SK-N-SH (cell line): ENCODE measurements around the gene CLPSL2. TPM values are rescaled to one million over a fixed set of nuclear protein-coding genes. Genes with fewer than 3 reads are reported as not detected.
A peak's percentile ranks its signal among the peaks of the same experiment; 100 is the strongest.

Experiments used
- CTCF ChIA-PET: fragments of 300-600, 350-600 bp; formaldehyde crosslinking; extraction: SDS; loops from one replicate; lab custom pipeline; 2021; lab: Yijun Ruan, JAX
- POLR2A ChIA-PET: fragments of 350-600 bp; sonication (Branson Sonifier 250); formaldehyde crosslinking; extraction: SDS; loops from one replicate; lab custom pipeline; 2020; ENCODE audit warnings: antibody characterized with exemption, inconsistent platforms; lab: Yijun Ruan, JAX
- DNase-seq: peaks from one replicate; pipeline ENCODE4 v3.0.0; 2012
- H2AFZ ChIP-seq: fragments of 200-600 bp; sonication (generic); 2 replicates; pipeline ENCODE4 v1.8.1; 2016; ENCODE audit warnings: antibody characterized with exemption, mild to moderate bottlenecking, low read depth
- H3F3A ChIP-seq: fragments of 200-600 bp; sonication (generic); replicated peaks from 2 replicates; pipeline ENCODE3; 2016; ENCODE audit warnings: antibody characterized with exemption, mild to moderate bottlenecking; ENCODE audit not compliant: insufficient read depth
- H3K27ac ChIP-seq, 2 experiments: fragments of 200-500 bp in 1 of 2; fragments of 200-600 bp in 1 of 2; sonication (Bioruptor generic) in 1 of 2; sonication (generic), shearing (Covaris generic) in 1 of 2; 2 replicates each; pipeline versions ENCODE4 v1.5.1 to v1.6.1; 2014 to 2016; ENCODE audit warnings: low read depth in 2 of 2, inconsistent platforms in 1 of 2, low read length in 1 of 2, mild to moderate bottlenecking in 1 of 2, mixed read lengths in 1 of 2
- H3K27me3 ChIP-seq: fragments of 200-600 bp; sonication (generic), shearing (Covaris generic); 2 replicates; pipeline ENCODE4 v1.6.1; 2016; ENCODE audit warnings: mixed run types; ENCODE audit not compliant: insufficient read depth
- H3K36me3 ChIP-seq, 2 experiments: fragments of 200-500 bp in 1 of 2; fragments of 200-600 bp in 1 of 2; sonication (Bioruptor generic) in 1 of 2; sonication (generic) in 1 of 2; replicated peaks in 1 of 2; 2 replicates each; pipeline versions ENCODE3 to v1.5.1; 2014 to 2016; ENCODE audit warnings: low read length in 1 of 2, mild to moderate bottlenecking in 1 of 2; ENCODE audit not compliant: insufficient read depth in 2 of 2, control insufficient read depth in 1 of 2
- H3K4me1 ChIP-seq, 2 experiments: fragments of 200-500 bp in 1 of 2; fragments of 200-600 bp in 1 of 2; sonication (Bioruptor generic) in 1 of 2; sonication (generic), shearing (Covaris generic) in 1 of 2; 2 replicates each; pipeline versions ENCODE4 v1.5.1 to v1.6.1; 2014 to 2016; ENCODE audit warnings: low read depth in 1 of 2, low read length in 1 of 2, mixed run types in 1 of 2; ENCODE audit not compliant: insufficient read depth in 2 of 2, control insufficient read depth in 1 of 2
- H3K4me2 ChIP-seq: fragments of 200-600 bp; sonication (generic), shearing (Covaris generic); 2 replicates; pipeline ENCODE4 v1.6.1; 2017; ENCODE audit warnings: mixed run types
- H3K4me3 ChIP-seq, 2 experiments: fragments of 200-500 bp in 1 of 2; fragments of 200-600 bp in 1 of 2; sonication (Bioruptor generic) in 1 of 2; sonication (generic), shearing (Covaris generic) in 1 of 2; 2 replicates each; pipeline versions ENCODE4 v1.5.1 to v1.8.1; 2014 to 2016; ENCODE audit warnings: low read depth in 2 of 2, inconsistent platforms in 1 of 2, low read length in 1 of 2, mild to moderate bottlenecking in 1 of 2, mixed read lengths in 1 of 2, moderate library complexity in 1 of 2
- H3K79me2 ChIP-seq: fragments of 200-600 bp; sonication (generic); 2 replicates; pipeline ENCODE4 v1.8.1; 2017; ENCODE audit warnings: mild to moderate bottlenecking; ENCODE audit not compliant: insufficient read depth
- H3K9ac ChIP-seq: fragments of 200-600 bp; sonication (generic); 2 replicates; pipeline ENCODE4 v1.6.1; 2017; ENCODE audit warnings: mixed run types
- H3K9me2 ChIP-seq: fragments of 200-600 bp; sonication (generic); 2 replicates; pipeline ENCODE4 v1.6.1; 2017; ENCODE audit warnings: mixed run types
- H3K9me3 ChIP-seq: fragments of 200-600 bp; sonication (generic); 2 replicates; pipeline ENCODE4 v1.6.1; 2017; ENCODE audit warnings: mixed run types, mild to moderate bottlenecking, moderate library complexity
- H4K20me1 ChIP-seq: fragments of 200-600 bp; sonication (generic); 2 replicates; pipeline ENCODE4 v1.6.1; 2017; ENCODE audit warnings: mild to moderate bottlenecking, mixed run types; ENCODE audit not compliant: insufficient read depth
- CHD2 ChIP-seq: fragments of 150-350 bp; IDR thresholded peaks from 2 replicates; pipeline ENCODE4 v1.6.1; 2018; ENCODE audit warnings: low read length; ENCODE audit not compliant: partially characterized antibody
- EZH2phosphoT487 ChIP-seq: fragments of 200-600 bp; sonication (generic); IDR thresholded peaks from 2 replicates; pipeline ENCODE4 v1.6.1; 2017; ENCODE audit warnings: low read depth, mixed run types, mild to moderate bottlenecking, antibody characterized with exemption, moderate library complexity, borderline replicate concordance
- FOSL2 ChIP-seq: IDR thresholded peaks from 2 replicates; pipeline ENCODE4 v1.4.0; 2012; ENCODE audit warnings: low read depth, mild to moderate bottlenecking, moderate library complexity, borderline replicate concordance
- FOXJ3 ChIP-seq: sonication (generic); formaldehyde crosslinking; IDR thresholded peaks from 2 replicates; pipeline ENCODE4 v1.5.1; 2020; ENCODE audit warnings: mild to moderate bottlenecking, missing genetic modification reagents
- GABPA ChIP-seq: IDR thresholded peaks from 2 replicates; pipeline ENCODE4 v1.4.0; 2012; ENCODE audit warnings: low read depth, mild to moderate bottlenecking
- JUND ChIP-seq: IDR thresholded peaks from 2 replicates; pipeline ENCODE4 v1.4.0; 2012
- NFIC ChIP-seq: IDR thresholded peaks from 2 replicates; pipeline ENCODE4 v1.4.0; 2012; ENCODE audit warnings: borderline replicate concordance
- PBX3 ChIP-seq: IDR thresholded peaks from 2 replicates; pipeline ENCODE4; 2012
- POLR2AphosphoS5 ChIP-seq: IDR thresholded peaks from 2 replicates; pipeline ENCODE4 v1.6.1; 2012; ENCODE audit warnings: low read depth, low read length
- RAD21 ChIP-seq: IDR thresholded peaks from 2 replicates; pipeline ENCODE4 v1.6.1; 2012; ENCODE audit warnings: mild to moderate bottlenecking, low read length
- REST ChIP-seq: IDR thresholded peaks from 2 replicates; pipeline ENCODE4 v1.6.1; 2012; ENCODE audit warnings: mild to moderate bottlenecking, low read depth, low read length, moderate library complexity
- SMC3 ChIP-seq: IDR thresholded peaks from 2 replicates; pipeline ENCODE4 v1.6.1; 2012; ENCODE audit warnings: low read depth, low read length, improper control_type of control experiment
- TAF1 ChIP-seq: IDR thresholded peaks from 2 replicates; pipeline ENCODE4 v1.6.1; 2012; ENCODE audit warnings: low read depth, mild to moderate bottlenecking, low read length, moderate library complexity, borderline replicate concordance
- TCF12 ChIP-seq: IDR thresholded peaks from 2 replicates; pipeline ENCODE4 v1.4.0; 2012
- TEAD4 ChIP-seq: IDR thresholded peaks from 2 replicates; pipeline ENCODE4 v1.4.0; 2012; ENCODE audit warnings: mild to moderate bottlenecking, borderline replicate concordance; ENCODE audit not compliant: insufficient read depth
- USF1 ChIP-seq: IDR thresholded peaks from 2 replicates; pipeline ENCODE4 v1.4.0; 2012; ENCODE audit warnings: low read depth, borderline replicate concordance
- USF2 ChIP-seq: fragments of 150-350 bp; IDR thresholded peaks from 2 replicates; pipeline ENCODE4 v1.6.1; 2017; ENCODE audit warnings: antibody characterized with exemption, low read length, low read depth, borderline replicate concordance
- WGBS: methylation state at CpG from one replicate; pipeline ENCODE4 v1.1.6; 2017; ENCODE audit warnings: low lambda C conversion rate; 5-methylcytosine and 5-hydroxymethylcytosine counted together
- polyA plus RNA-seq, 3 experiments: library from polyadenylated mRNA; depleted of rRNA; stranded (reverse); fragments of >200 nt; gene quantifications; 2 replicates each; pipeline ENCODE4 v1.2.3, GENCODE V29; 2012

CLPSL2 gene
- polyA plus RNA-seq, 1 of the 3 experiments (the other 2 are of a cell fraction): not detected

- Histone ChIP-seq H3K27me3 (no peaks in the 10 kb centered on the region), H2AFZ (no peak overlapping the region), H3K9me2 (no peaks in the 10 kb centered on the region), H3K27ac (no peak overlapping the region), H3K79me2 (no peaks in the 10 kb centered on the region), H3F3A (no peaks in the 10 kb centered on the region), H3K9me3 (no peaks in the 10 kb centered on the region), H3K9ac (no peak overlapping the region), H3K4me3 (no peak overlapping the region), H4K20me1 (no peaks in the 10 kb centered on the region), H3K4me1 (peaks cover 5 to 8% of the 10 kb centered on the region in 2 experiments; a peak in 2 of 4 replicates), H3K36me3 (no peaks in the 10 kb centered on the region), H3K4me2 (peak overlapping the region; percentile 50)
- TF ChIP-seq FOSL2 (peak; percentile 38; the same call in 1 of the 2 replicates), EZH2phosphoT487 (no peak)
- CTCF ChIA-PET: no interaction called here
- 62% methylated on average over 14 of the region's 14 CpGs for WGBS
- POLR2A ChIA-PET: interaction anchor here (0.6 kb wide), 1 partner anchor 29 kb away, joined by 4 read pairs; no protein-coding TSS in a partner anchor
- DNase-seq: no peak
Observed at GRCh38 chr6:35810971-35811698, 34.7 kb downstream of the CLPSL2 start.

GRCh38 chr6:35811699-35811995 lies 35.2 kb downstream of the CLPSL2 start:
- Histone ChIP-seq H3K9me2 (no peaks in the 10 kb centered on the region), H3K4me1 (peaks cover 5 to 8% of the 10 kb centered on the region in 2 experiments; a peak in 2 of 4 replicates), H3K79me2 (no peaks in the 10 kb centered on the region), H3K9me3 (no peaks in the 10 kb centered on the region), H3K4me2 (peak overlapping the region; percentile 50), H3F3A (no peaks in the 10 kb centered on the region), H2AFZ (no peak overlapping the region), H3K27ac (no peak overlapping the region), H4K20me1 (no peaks in the 10 kb centered on the region), H3K9ac (no peak overlapping the region), H3K27me3 (no peaks in the 10 kb centered on the region), H3K36me3 (no peaks in the 10 kb centered on the region), H3K4me3 (no peak overlapping the region)
- 84% methylated on average over 6 of the region's 6 CpGs for WGBS
- TF ChIP-seq PBX3 (no peak), TEAD4 (no peak), FOXJ3 (CRISPR knock-in tag) (no peak), RAD21 (no peak), USF1 (no peak), JUND (no peak), USF2 (no peak), GABPA (no peak), TCF12 (no peak), TAF1 (no peak), SMC3 (no peak), REST (no peak), NFIC (no peak), POLR2AphosphoS5 (no peak), CHD2 (no peak)
- no peak for DNase-seq
- POLR2A ChIA-PET: interaction anchor here (0.6 kb wide), 1 partner anchor 28 kb away, joined by 4 read pairs; no protein-coding TSS in a partner anchor
- CTCF ChIA-PET: no interaction called here
